ENCODE measurements around the gene GNG7. TPM values are rescaled to one million over a fixed set of nuclear protein-coding genes. Genes with fewer than 3 reads are reported as not detected.
A peak's percentile ranks its signal among the peaks of the same experiment; 100 is the strongest.

The GNG7 gene
- total RNA-seq, 2 donors from 2014 or later, result 5.7 to 12.9 TPM

DNA sequence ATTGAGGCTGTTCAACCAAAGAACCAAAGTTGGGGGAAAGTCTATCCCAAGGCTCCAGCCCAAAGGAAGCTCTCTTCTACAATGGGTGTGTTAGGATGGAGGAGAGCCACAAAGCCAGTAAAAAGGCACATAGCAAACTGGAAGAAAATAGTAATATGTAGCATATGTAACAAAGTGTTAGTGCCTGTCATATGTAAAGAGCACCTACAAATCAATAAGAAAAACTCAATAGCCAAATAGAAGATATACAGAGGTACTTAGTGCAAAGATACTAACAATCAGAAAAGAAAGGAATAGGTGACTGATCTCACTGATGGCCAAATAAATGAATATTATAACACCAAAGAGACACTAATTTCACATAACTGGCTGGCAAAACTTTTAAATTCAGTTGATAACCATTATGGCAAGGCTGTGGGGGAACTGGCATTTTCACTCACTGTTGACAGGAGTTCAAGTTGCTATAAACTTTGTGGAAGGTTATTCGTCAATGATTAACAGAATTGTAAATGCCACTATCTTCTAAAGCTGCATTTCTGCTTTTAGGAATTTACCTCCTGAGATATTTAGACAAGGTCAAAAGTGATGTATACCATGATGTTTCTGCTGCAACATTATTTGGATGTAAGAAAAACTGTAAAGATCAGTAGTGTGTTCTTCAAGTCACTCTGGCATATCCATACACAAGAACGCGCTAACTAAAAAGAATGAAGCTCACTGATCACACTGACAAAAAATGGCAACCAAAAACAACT, 110.8 kb downstream of the GNG7 start:
- 35 to 52% methylated on average over 3 of the region's 3 CpGs for WGBS, 2 donors
- Histone ChIP-seq H3K36me3 (replicated peaks in 1 of 2; ENCODE audit: insufficient read depth in 1 of 2, low read depth in 2 of 2) (no peaks in the 10 kb centered on the region), H3K9me3 (no peaks in the 10 kb centered on the region), H3K27me3 (no peaks in the 10 kb centered on the region), H3K4me3 (no peak overlapping the region), H3K27ac (peak overlapping the region in 3 of 4 donors; percentile 9 to 54 (median 53)), H3K4me1 (peaks cover 42% of the 10 kb centered on the region)
- ATAC-seq (no peak), DNase-seq (peak in 1 of 4 donors; percentile 44)
- intact Hi-C loops (cut with DNase I), result no loop called here
- no peak for TF ChIP-seq POLR2A (IDR thresholded peaks at IDR 0.05)
- TF ChIP-seq, protein P1, sequence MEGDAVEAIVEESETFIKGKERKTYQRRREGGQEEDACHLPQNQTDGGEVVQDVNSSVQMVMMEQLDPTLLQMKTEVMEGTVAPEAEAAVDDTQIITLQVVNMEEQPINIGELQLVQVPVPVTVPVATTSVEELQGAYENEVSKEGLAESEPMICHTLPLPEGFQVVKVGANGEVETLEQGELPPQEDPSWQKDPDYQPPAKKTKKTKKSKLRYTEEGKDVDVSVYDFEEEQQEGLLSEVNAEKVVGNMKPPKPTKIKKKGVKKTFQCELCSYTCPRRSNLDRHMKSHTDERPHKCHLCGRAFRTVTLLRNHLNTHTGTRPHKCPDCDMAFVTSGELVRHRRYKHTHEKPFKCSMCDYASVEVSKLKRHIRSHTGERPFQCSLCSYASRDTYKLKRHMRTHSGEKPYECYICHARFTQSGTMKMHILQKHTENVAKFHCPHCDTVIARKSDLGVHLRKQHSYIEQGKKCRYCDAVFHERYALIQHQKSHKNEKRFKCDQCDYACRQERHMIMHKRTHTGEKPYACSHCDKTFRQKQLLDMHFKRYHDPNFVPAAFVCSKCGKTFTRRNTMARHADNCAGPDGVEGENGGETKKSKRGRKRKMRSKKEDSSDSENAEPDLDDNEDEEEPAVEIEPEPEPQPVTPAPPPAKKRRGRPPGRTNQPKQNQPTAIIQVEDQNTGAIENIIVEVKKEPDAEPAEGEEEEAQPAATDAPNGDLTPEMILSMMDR (IDR thresholded peaks at IDR 0.05), result no peak

DNA sequence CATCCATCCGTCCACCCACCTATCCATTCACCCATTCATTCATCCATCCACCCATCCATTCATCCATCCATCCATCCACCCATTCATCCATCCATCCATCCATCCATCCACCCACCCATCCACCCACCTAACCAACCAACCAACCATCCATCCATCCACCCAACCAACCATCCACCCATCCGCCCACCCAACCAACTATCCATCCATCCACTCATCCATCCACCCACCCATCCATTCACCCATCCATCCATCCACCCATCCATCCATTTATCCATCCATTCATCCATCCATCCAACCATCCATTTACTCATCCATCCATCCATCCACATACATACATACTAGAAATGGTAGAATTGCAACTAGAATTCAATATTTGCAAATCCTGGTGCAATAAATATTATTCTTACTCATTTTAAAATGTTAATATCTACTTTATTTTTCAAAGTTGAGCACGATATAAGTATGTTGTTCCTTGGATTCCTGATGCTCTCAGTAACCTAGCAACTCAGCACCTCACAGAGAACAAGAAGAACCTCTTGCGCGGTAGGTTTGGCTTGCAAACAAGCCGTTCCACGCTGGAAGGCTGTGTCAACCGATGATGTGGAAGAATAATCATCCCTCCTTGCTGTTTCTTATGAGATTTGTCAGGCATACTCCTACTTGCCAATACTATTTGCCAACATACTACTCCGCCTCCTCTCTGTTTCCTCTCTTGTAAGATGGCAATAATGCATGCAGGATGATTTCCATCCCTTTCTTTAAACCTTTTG, 111.7 kb downstream of the GNG7 start:
- H3K4me1 ChIP-seq, result peaks cover 42% of the 10 kb centered on the region
- WGBS, 2 donors, result 86 to 90% methylated on average over 9 of the region's 9 CpGs
- H3K27me3 ChIP-seq, result no peaks in the 10 kb centered on the region
- H3K27ac ChIP-seq, result peak overlapping the region in 1 of 4 donors; percentile 53
- H3K9me3 ChIP-seq, result no peaks in the 10 kb centered on the region
- H3K4me3 ChIP-seq, result no peak overlapping the region
- no peak for ATAC-seq
- no peaks in the 10 kb centered on the region for H3K36me3 ChIP-seq (replicated peaks in 1 of 2; ENCODE audit: insufficient read depth in 1 of 2, low read depth in 2 of 2)
- intact Hi-C loops (cut with DNase I), result no loop called here
- TF ChIP-seq, protein P1 (IDR thresholded peaks at IDR 0.05), result no peak
- no peak for TF ChIP-seq POLR2A (IDR thresholded peaks at IDR 0.05)
- DNase-seq, result no peak

DNA sequence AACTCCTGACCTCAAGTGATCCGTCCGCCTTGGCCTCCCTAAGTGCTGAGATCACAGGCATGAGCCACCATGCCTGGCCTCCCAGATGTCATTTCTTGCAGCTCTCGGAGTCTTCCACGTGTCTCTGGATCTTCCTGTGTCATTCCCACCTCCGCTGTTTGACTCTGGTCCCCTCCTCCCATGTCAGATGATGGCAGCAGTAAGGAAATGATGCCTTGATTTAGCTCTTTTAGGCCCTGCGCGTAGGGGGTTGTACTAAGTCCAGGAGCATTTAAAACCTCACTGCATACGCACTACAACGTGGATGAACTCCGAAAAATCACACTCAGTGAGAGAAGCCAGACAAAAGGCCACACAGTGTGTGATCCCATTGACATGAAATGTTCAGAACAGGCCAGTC, 113.1 kb downstream of the GNG7 start:
- intact Hi-C loops (cut with DNase I), result no loop called here
- 88 to 92% methylated on average over 10 of the region's 10 CpGs for whole genome bisulfite sequencing, 2 donors
- H3K9me3 ChIP-seq, result no peaks in the 10 kb centered on the region
- no peak for DNase-seq
- H3K36me3 ChIP-seq (replicated peaks in 1 of 2; ENCODE audit: insufficient read depth in 1 of 2, low read depth in 2 of 2), result no peaks in the 10 kb centered on the region
- no peak overlapping the region for H3K4me3 ChIP-seq
- H3K27me3 ChIP-seq, result no peaks in the 10 kb centered on the region
- TF ChIP-seq POLR2A (IDR thresholded peaks at IDR 0.05), result no peak
- TF ChIP-seq, protein P1 (IDR thresholded peaks at IDR 0.05), result no peak
- H3K27ac ChIP-seq, result peak overlapping the region in 1 of 4 donors; percentile 86
- peaks cover 42% of the 10 kb centered on the region for H3K4me1 ChIP-seq
- no peak for ATAC-seq

DNA sequence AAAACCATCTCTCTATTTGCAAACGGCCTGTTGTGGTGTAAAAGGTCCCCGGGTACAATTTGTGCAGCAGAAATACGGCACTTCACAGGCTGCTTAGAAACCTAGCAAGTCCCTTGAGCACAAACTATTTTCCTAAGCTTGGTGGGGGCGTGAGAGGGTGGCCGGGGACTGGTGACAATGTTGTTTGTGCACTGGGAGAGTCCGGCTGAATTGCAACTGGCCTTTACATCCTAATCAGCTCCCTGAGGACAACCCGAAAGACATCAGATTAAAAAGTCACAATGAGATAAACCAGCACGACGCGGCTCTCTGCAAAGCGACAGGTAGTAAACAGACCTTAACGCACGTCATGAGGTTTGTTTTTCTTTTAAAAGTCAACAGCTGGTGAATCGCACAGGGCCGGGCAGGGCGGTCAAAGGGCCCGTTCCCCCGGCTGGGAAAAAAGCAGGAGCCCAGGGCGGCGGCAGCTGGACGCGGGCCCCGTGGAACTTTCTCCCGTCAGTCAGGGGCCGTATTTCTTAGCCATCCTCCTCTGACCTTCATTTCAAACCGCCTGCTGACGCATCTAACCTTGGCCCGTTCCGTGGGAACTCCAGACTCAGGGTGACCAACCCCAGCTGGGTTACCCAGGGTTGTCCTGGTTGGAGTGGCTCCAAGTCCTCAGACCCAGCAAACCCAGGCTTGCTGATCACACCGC, 114.3 kb downstream of the GNG7 start:
- no peaks in the 10 kb centered on the region for H3K27me3 ChIP-seq
- intact Hi-C loops (cut with DNase I), result no loop called here
- no peak overlapping the region for H3K4me3 ChIP-seq
- peak overlapping the region; percentile 73 to 94 (median 84) for H3K27ac ChIP-seq
- no peaks in the 10 kb centered on the region for H3K36me3 ChIP-seq (replicated peaks in 1 of 2; ENCODE audit: insufficient read depth in 1 of 2, low read depth in 2 of 2)
- TF ChIP-seq POLR2A (IDR thresholded peaks at IDR 0.05), result peak in 2 of 3 donors; percentile 37 to 55
- TF ChIP-seq, protein P1 (IDR thresholded peaks at IDR 0.05), result no peak
- WGBS, 2 donors, result 18 to 30% methylated on average over 16 to 30 of the region's 30 CpGs
- peak; percentile 86 to 94 (median 88) for DNase-seq
- ATAC-seq, result peak; percentile 86
- no peaks in the 10 kb centered on the region for H3K9me3 ChIP-seq
- peaks cover 42% of the 10 kb centered on the region for H3K4me1 ChIP-seq
